GM19463 (cell line): ENCODE data around the gene GREB1L.

Experiments
- ATAC-seq: cut with Tn5 transposase; IDR thresholded peaks from one replicate; pipeline ENCODE4 v1.9.1; 2021; ENCODE audit warnings: mild to moderate bottlenecking, moderate library complexity; ENCODE audit not compliant: unreplicated experiment

The GREB1L gene

GRCh38 chr18:21479721-21480120, 237.7 kb downstream of the GREB1L start:
- no peak for ATAC-seq

- ATAC-seq = no peak
These were observed 239.7 kb downstream of the GREB1L start for GRCh38 chr18:21481739-21482138.

- ATAC-seq = no peak
These were observed 241.0 kb downstream of the GREB1L start for GRCh38 chr18:21483051-21483450.

GRCh38 chr18:21484851-21485636, 243.0 kb downstream of the GREB1L start:
- no peak for ATAC-seq

- no peak for ATAC-seq
These were observed 244.9 kb downstream of the GREB1L start for GRCh38 chr18:21486905-21487437.

GRCh38 chr18:21489119-21489750, 247.2 kb downstream of the GREB1L start:
- ATAC-seq = no peak

- no peak for ATAC-seq
These were observed 248.0 kb downstream of the GREB1L start for GRCh38 chr18:21489919-21490495.

- no peak for ATAC-seq
These were observed 248.7 kb downstream of the GREB1L start for GRCh38 chr18:21490748-21491147.

- ATAC-seq = no peak
These were observed 254.3 kb downstream of the GREB1L start for GRCh38 chr18:21496277-21496835.

GRCh38 chr18:21499997-21500396, 258.0 kb downstream of the GREB1L start:
- no peak for ATAC-seq

- ATAC-seq = no peak
These were observed 260.6 kb downstream of the GREB1L start for GRCh38 chr18:21502661-21503060.

- no peak for ATAC-seq
These were observed 266.1 kb downstream of the GREB1L start for GRCh38 chr18:21507913-21508701.

GRCh38 chr18:21509062-21509461, 267.0 kb downstream of the GREB1L start:
- ATAC-seq = no peak

GRCh38 chr18:21513292-21513691, 271.3 kb downstream of the GREB1L start:
- ATAC-seq = no peak

- ATAC-seq = no peak
These were observed 271.7 kb downstream of the GREB1L start for GRCh38 chr18:21513741-21514140.

GRCh38 chr18:21522530-21522929, 280.5 kb downstream of the GREB1L start:
- ATAC-seq = no peak

GRCh38 chr18:21525916-21526315, 283.9 kb downstream of the GREB1L start:
- no peak for ATAC-seq

GRCh38 chr18:21526463-21526862, 284.4 kb downstream of the GREB1L start:
- ATAC-seq = no peak

- no peak for ATAC-seq
These were observed 292.3 kb downstream of the GREB1L start for GRCh38 chr18:21534327-21534726.

GRCh38 chr18:21538230-21538629, 296.2 kb downstream of the GREB1L start:
- ATAC-seq = no peak

- ATAC-seq = no peak
These were observed 304.4 kb downstream of the GREB1L start for GRCh38 chr18:21546423-21546822.
